GM23338 (cell line): ENCODE measurements around the gene MYOF. TPM values are rescaled to one million over a fixed set of nuclear protein-coding genes. Genes with fewer than 3 reads are reported as not detected.

Experiments
- ATAC-seq: fragments of 200-7000 bp; cut with Tn5 transposase; 3 replicates; pipeline ENCODE4 v1.9.1; 2020
- DNase-seq: peaks from one replicate; pipeline ENCODE4 v3.0.0-alpha.2; 2015; ENCODE audit warnings: low spot score
- H2AFZ ChIP-seq: fragments of 200-600 bp; sonication (generic); 2 replicates; pipeline ENCODE4 v1.8.0; 2016; ENCODE audit warnings: antibody characterized with exemption, mild to moderate bottlenecking, moderate library complexity
- H3F3A ChIP-seq: fragments of 200-600 bp; sonication (generic); replicated peaks from 2 replicates; pipeline ENCODE4 v1.8.0; 2017; ENCODE audit warnings: antibody characterized with exemption, mixed run types, low read depth
- H3K27ac ChIP-seq: fragments of 200-600 bp; sonication (generic); 2 replicates; pipeline ENCODE4 v1.6.1; 2016; ENCODE audit warnings: low read depth
- H3K27me3 ChIP-seq: fragments of 200-600 bp; sonication (generic); 2 replicates; pipeline ENCODE4 v1.8.0; 2016; ENCODE audit warnings: mild to moderate bottlenecking, mixed run types, moderate library complexity; ENCODE audit not compliant: insufficient read depth
- H3K36me3 ChIP-seq: fragments of 200-600 bp; sonication (generic); 2 replicates; pipeline ENCODE4 v1.8.0; 2016; ENCODE audit warnings: mild to moderate bottlenecking; ENCODE audit not compliant: insufficient read depth
- H3K4me1 ChIP-seq: fragments of 200-600 bp; sonication (generic); 2 replicates; pipeline ENCODE4 v1.8.0; 2016; ENCODE audit warnings: mild to moderate bottlenecking, moderate library complexity; ENCODE audit not compliant: insufficient read depth
- H3K4me2 ChIP-seq: fragments of 200-600 bp; sonication (generic); 2 replicates; pipeline ENCODE4 v1.7.1; 2017; ENCODE audit warnings: mixed run types
- H3K4me3 ChIP-seq: fragments of 200-600 bp; sonication (generic); 2 replicates; pipeline ENCODE4 v1.6.1; 2016; ENCODE audit warnings: mixed run types
- H3K79me2 ChIP-seq: fragments of 200-600 bp; sonication (generic); replicated peaks from 2 replicates; pipeline ENCODE4 v1.8.0; 2017; ENCODE audit warnings: mild to moderate bottlenecking; ENCODE audit not compliant: insufficient read depth
- H3K9me2 ChIP-seq: fragments of 200-600 bp; sonication (generic); 2 replicates; pipeline ENCODE4 v1.8.0; 2017; ENCODE audit not compliant: insufficient read depth
- H4K20me1 ChIP-seq: fragments of 200-600 bp; sonication (generic); replicated peaks from 2 replicates; pipeline ENCODE4 v1.8.0; 2017; ENCODE audit warnings: mild to moderate bottlenecking; ENCODE audit not compliant: insufficient read depth
- H3K27ac Mint-ChIP-seq: 2 replicates; pipeline ENCODE4 v1.8.0; 2020; ENCODE audit warnings: inconsistent platforms, mild to moderate bottlenecking, moderate library complexity, mixed read lengths
- H3K27me3 Mint-ChIP-seq: 3 replicates; pipeline ENCODE4 v1.8.0; 2022; ENCODE audit warnings: low read depth, mild to moderate bottlenecking, moderate library complexity, mixed read lengths, inconsistent platforms; ENCODE audit not compliant: insufficient read depth, poor library complexity
- H3K36me3 Mint-ChIP-seq: 3 replicates; pipeline ENCODE4 v1.8.0; 2021; ENCODE audit warnings: low read depth, mild to moderate bottlenecking, inconsistent platforms, moderate library complexity, mixed read lengths
- H3K4me1 Mint-ChIP-seq: 3 replicates; pipeline ENCODE4 v1.8.0; 2020; ENCODE audit warnings: mild to moderate bottlenecking, inconsistent platforms, mixed read lengths
- H3K4me3 Mint-ChIP-seq: 3 replicates; pipeline ENCODE4 v1.8.0; 2021; ENCODE audit warnings: moderate library complexity, mild to moderate bottlenecking, inconsistent platforms, mixed read lengths
- H3K9me3 Mint-ChIP-seq: 3 replicates; pipeline ENCODE4 v1.8.0; 2020; ENCODE audit warnings: moderate library complexity, mild to moderate bottlenecking, inconsistent platforms, mixed read lengths
- CREB1 ChIP-seq: fragments of 250-450 bp; sonication (Bioruptor Pico); IDR thresholded peaks from 2 replicates; pipeline ENCODE4 v1.5.0; 2020; ENCODE audit warnings: low read depth, mild to moderate bottlenecking, moderate library complexity
- EZH2 ChIP-seq: fragments of 200-600 bp; sonication (generic); IDR thresholded peaks from one replicate; pipeline ENCODE4 v1.8.0; 2017; ENCODE audit warnings: antibody characterized with exemption, mild to moderate bottlenecking, low read depth; ENCODE audit not compliant: unreplicated experiment
- EZH2phosphoT487 ChIP-seq: fragments of 200-600 bp; sonication (generic); IDR thresholded peaks from one replicate; pipeline ENCODE4 v1.8.1; 2018; ENCODE audit warnings: antibody characterized with exemption; ENCODE audit not compliant: unreplicated experiment
- JUNB ChIP-seq: IDR thresholded peaks from one replicate; pipeline ENCODE4 v1.6.1; 2016; ENCODE audit warnings: antibody characterized with exemption; ENCODE audit not compliant: unreplicated experiment
- NANOG ChIP-seq: IDR thresholded peaks from 2 replicates; pipeline ENCODE4 v1.6.1; 2016; ENCODE audit warnings: antibody characterized with exemption, borderline replicate concordance
- POLR2AphosphoS5 ChIP-seq: IDR thresholded peaks from 2 replicates; pipeline ENCODE4 v1.6.1; 2016; ENCODE audit warnings: antibody characterized with exemption, low read depth
- REST ChIP-seq: IDR thresholded peaks from one replicate; pipeline ENCODE4 v1.6.1; 2018; ENCODE audit warnings: antibody characterized with exemption; ENCODE audit not compliant: unreplicated experiment
- STAT1 ChIP-seq: IDR thresholded peaks from one replicate; pipeline ENCODE4 v1.6.1; 2016; ENCODE audit warnings: antibody characterized with exemption; ENCODE audit not compliant: unreplicated experiment
- ZNF331 ChIP-seq: fragments of 250-450 bp; sonication (Bioruptor Pico); IDR thresholded peaks from 2 replicates; pipeline ENCODE4 v1.5.0; 2020; ENCODE audit warnings: low read depth, mild to moderate bottlenecking, moderate library complexity
- polyA plus RNA-seq: library from polyadenylated mRNA; unstranded; fragments of >200 nt; fragmentation: Nextera tagmentation; extraction: Ambion mirVana; gene quantifications from 2 replicates; pipeline ENCODE4 v1.2.1, GENCODE V29; 2016
- total RNA-seq: library from RNA; depleted of rRNA; stranded (reverse); fragments of >200 nt; shearing (Covaris generic); gene quantifications from 2 replicates; pipeline ENCODE4 v1.2.3, GENCODE V29; 2014
- TF ChIP-seq, protein P1 (sequence below): IDR thresholded peaks from 2 replicates; pipeline ENCODE4 v1.6.1; 2016; ENCODE audit warnings: antibody characterized with exemption
- TF ChIP-seq, protein P2 (sequence below), 2 experiments: fragments of 200-600 bp in 1 of 2; sonication (generic) in 1 of 2; conservative IDR thresholded peaks; 2 replicates each; pipeline versions ENCODE4 v1.5.1 to v1.6.1; 2016 to 2017; ENCODE audit warnings: antibody characterized with exemption in 2 of 2, low read depth in 2 of 2, mild to moderate bottlenecking in 2 of 2, moderate library complexity in 1 of 2

Gene MYOF
- total and polyA plus RNA-seq, 2 experiments from 2014 or later, result 0.82 to 1.4 TPM

- Histone ChIP-seq H3K9me2 (no peaks in the 10 kb centered on the region), H3K27me3 (no peaks in the 10 kb centered on the region), H3K4me1 (0 out of 2 replicates have a peak, but pooled peaks cover 4% of the 10 kb centered on the region), H3F3A (no peaks in the 10 kb centered on the region), H3K4me3 (no peak overlapping the region), H3K4me2 (no peak overlapping the region), H2AFZ (peak overlapping the region; percentile 83; the same call in 1 of the 2 replicates), H3K79me2 (no peaks in the 10 kb centered on the region), H3K27ac (no peak overlapping the region), H4K20me1 (no peaks in the 10 kb centered on the region), H3K36me3 (no peaks in the 10 kb centered on the region)
- no peak for ATAC-seq
- Mint-ChIP-seq H3K4me1 (peaks cover 5% of the 10 kb centered on the region; the same call in 2 of the 3 replicates), H3K4me3 (no peak overlapping the region), H3K27me3 (peaks cover 4% of the 10 kb centered on the region), H3K9me3 (no peaks in the 10 kb centered on the region), H3K36me3 (no peaks in the 10 kb centered on the region), H3K27ac (no peak overlapping the region)
- no peak for DNase-seq
- TF ChIP-seq, protein P1, sequence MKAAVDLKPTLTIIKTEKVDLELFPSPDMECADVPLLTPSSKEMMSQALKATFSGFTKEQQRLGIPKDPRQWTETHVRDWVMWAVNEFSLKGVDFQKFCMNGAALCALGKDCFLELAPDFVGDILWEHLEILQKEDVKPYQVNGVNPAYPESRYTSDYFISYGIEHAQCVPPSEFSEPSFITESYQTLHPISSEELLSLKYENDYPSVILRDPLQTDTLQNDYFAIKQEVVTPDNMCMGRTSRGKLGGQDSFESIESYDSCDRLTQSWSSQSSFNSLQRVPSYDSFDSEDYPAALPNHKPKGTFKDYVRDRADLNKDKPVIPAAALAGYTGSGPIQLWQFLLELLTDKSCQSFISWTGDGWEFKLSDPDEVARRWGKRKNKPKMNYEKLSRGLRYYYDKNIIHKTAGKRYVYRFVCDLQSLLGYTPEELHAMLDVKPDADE, result no peak
Measured at GRCh38 chr10:93456480-93456879, 25.7 kb downstream of the MYOF start.

- no peaks in the 10 kb centered on the region for H3K79me2 ChIP-seq
- no peaks in the 10 kb centered on the region for H4K20me1 ChIP-seq
- no peaks in the 10 kb centered on the region for H3K36me3 ChIP-seq
- H3K4me1 Mint-ChIP-seq, result peaks cover 5% of the 10 kb centered on the region; the same call in 2 of the 3 replicates
- H3K4me3 Mint-ChIP-seq, result no peak overlapping the region
- no peak overlapping the region for H2AFZ ChIP-seq
- H3K9me3 Mint-ChIP-seq, result no peaks in the 10 kb centered on the region
- no peaks in the 10 kb centered on the region for H3K9me2 ChIP-seq
- DNase-seq (no peak), ATAC-seq (no peak)
- no peaks in the 10 kb centered on the region for H3F3A ChIP-seq
- H3K27me3 Mint-ChIP-seq, result peaks cover 3% of the 10 kb centered on the region
- no peaks in the 10 kb centered on the region for H3K27me3 ChIP-seq
- no peaks in the 10 kb centered on the region for H3K36me3 Mint-ChIP-seq
- H3K4me2 ChIP-seq, result no peak overlapping the region
- H3K27ac Mint-ChIP-seq, result no peak overlapping the region
- 0 out of 2 replicates have a peak, but pooled peaks cover 4% of the 10 kb centered on the region for H3K4me1 ChIP-seq
- no peak overlapping the region for H3K27ac ChIP-seq
- no peak overlapping the region for H3K4me3 ChIP-seq
- TF ChIP-seq, protein P2, sequence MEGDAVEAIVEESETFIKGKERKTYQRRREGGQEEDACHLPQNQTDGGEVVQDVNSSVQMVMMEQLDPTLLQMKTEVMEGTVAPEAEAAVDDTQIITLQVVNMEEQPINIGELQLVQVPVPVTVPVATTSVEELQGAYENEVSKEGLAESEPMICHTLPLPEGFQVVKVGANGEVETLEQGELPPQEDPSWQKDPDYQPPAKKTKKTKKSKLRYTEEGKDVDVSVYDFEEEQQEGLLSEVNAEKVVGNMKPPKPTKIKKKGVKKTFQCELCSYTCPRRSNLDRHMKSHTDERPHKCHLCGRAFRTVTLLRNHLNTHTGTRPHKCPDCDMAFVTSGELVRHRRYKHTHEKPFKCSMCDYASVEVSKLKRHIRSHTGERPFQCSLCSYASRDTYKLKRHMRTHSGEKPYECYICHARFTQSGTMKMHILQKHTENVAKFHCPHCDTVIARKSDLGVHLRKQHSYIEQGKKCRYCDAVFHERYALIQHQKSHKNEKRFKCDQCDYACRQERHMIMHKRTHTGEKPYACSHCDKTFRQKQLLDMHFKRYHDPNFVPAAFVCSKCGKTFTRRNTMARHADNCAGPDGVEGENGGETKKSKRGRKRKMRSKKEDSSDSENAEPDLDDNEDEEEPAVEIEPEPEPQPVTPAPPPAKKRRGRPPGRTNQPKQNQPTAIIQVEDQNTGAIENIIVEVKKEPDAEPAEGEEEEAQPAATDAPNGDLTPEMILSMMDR (conservative IDR thresholded peaks at IDR 0.05; ENCODE audit: low read depth in 2 of 2), result no peak
- no peak for TF ChIP-seq ZNF331 (CRISPR knock-in tag)
- no peak for TF ChIP-seq JUNB
- no peak for TF ChIP-seq EZH2
- no peak for TF ChIP-seq STAT1
- no peak for TF ChIP-seq POLR2AphosphoS5
- TF ChIP-seq CREB1 (CRISPR knock-in tag), result no peak
- TF ChIP-seq REST, result no peak
- TF ChIP-seq, protein P1, result no peak
- TF ChIP-seq EZH2phosphoT487, result no peak
- TF ChIP-seq NANOG, result no peak
Measured at GRCh38 chr10:93454736-93455135, 27.4 kb downstream of the MYOF start.
